ENCODE results near the gene ZNF236. TPM values are rescaled to one million over a fixed set of nuclear protein-coding genes. Genes with fewer than 3 reads are reported as not detected.

ZNF236 gene
- total RNA-seq, 2 experiments from 2014 or later = 6.6 to 16.1 TPM

GRCh38 chr18:77005651-77006195 is 183.4 kb downstream of the ZNF236 start:
- Histone ChIP-seq H2AFZ (ENCODE audit: low read length) (no peak overlapping the region), H3K9me2 (ENCODE audit: insufficient read depth, low read length) (no peaks in the 10 kb centered on the region), H3K27ac (ENCODE audit: low read depth, low read length, poor library complexity, severe bottlenecking) (no peak overlapping the region), H4K20me1 (ENCODE audit: insufficient read depth, low read length) (no peaks in the 10 kb centered on the region), H3K4me1 (ENCODE audit: insufficient read depth, low read length, poor library complexity, severe bottlenecking) (peaks cover 1% of the 10 kb centered on the region), H3K9me3 (ENCODE audit: low read length) (no peaks in the 10 kb centered on the region), H3K4me2 (ENCODE audit: low read length) (no peak overlapping the region), H3K79me2 (ENCODE audit: insufficient read depth, low read depth, low read length) (no peaks in the 10 kb centered on the region), H3K36me3 (ENCODE audit: insufficient read depth, low read length) (no peaks in the 10 kb centered on the region), H3K4me3 (ENCODE audit: low read depth, low read length, poor library complexity, severe bottlenecking) (no peak overlapping the region)
- POLR2A ChIA-PET = no interaction called here
- intact Hi-C loops (cut with micrococcal nuclease; ENCODE audit: unreplicated experiment) = no loop called here
- no TSS peak for BruUV-seq (replicated peaks)
- no peak for TF ChIP-seq EZH2phosphoT487 (IDR thresholded peaks at IDR 0.05; ENCODE audit: borderline replicate concordance, low read depth, low read length)
- TF ChIP-seq, protein P1, sequence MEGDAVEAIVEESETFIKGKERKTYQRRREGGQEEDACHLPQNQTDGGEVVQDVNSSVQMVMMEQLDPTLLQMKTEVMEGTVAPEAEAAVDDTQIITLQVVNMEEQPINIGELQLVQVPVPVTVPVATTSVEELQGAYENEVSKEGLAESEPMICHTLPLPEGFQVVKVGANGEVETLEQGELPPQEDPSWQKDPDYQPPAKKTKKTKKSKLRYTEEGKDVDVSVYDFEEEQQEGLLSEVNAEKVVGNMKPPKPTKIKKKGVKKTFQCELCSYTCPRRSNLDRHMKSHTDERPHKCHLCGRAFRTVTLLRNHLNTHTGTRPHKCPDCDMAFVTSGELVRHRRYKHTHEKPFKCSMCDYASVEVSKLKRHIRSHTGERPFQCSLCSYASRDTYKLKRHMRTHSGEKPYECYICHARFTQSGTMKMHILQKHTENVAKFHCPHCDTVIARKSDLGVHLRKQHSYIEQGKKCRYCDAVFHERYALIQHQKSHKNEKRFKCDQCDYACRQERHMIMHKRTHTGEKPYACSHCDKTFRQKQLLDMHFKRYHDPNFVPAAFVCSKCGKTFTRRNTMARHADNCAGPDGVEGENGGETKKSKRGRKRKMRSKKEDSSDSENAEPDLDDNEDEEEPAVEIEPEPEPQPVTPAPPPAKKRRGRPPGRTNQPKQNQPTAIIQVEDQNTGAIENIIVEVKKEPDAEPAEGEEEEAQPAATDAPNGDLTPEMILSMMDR (conservative IDR thresholded peaks at IDR 0.05; ENCODE audit: low read length) = no peak
- no peak for DNase-seq (ENCODE audit: low spot score)
- CTCF ChIA-PET (ENCODE audit: unreplicated experiment) = no interaction called here

DNA sequence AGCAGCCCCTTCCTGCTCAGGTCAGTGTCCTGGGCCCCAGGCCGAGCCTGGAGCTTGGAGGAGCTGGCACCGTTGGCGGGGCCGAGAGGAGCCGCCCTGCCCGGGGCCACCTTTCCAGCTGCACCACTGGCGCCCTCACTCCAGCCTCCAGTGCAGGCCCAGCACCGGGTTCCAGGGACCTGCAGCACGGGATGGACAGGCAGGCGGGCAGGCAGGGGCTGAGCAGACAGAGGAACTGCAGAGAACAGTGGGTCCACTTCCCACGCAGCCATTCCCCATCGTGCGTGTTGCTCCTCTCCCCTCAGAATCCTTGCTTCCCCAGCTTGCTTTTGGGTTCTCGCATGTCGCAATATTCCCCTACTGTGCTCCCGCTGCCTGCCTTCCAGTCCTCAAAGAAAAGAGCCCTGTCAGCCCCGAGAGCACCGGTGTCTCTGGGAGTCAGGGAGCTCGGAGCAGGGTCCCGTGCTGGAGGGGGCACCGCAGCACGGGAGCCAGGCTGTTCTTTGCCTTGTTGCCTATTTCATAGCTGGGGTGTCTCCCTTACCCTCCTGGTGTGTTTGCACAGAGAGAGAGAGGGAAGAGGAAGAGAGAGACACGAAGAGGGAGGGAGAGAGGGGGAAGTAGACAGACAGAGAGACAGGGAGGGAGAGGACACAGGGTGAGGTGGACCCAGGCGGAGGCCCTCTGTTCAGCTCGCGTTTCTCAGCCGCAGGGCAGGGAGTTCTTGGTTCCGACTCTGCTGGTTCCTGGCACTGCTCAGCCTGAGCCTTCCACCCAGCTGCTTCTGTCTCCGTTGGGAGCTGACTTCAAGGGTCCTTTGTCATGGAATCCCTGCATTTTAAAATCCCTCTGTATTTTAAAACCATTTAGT is 184.2 kb downstream of the ZNF236 start:
- H3K9me3 ChIP-seq (ENCODE audit: low read length) = no peaks in the 10 kb centered on the region
- no peaks in the 10 kb centered on the region for H3K4me1 ChIP-seq (ENCODE audit: insufficient read depth, low read length, poor library complexity, severe bottlenecking)
- H3K79me2 ChIP-seq (ENCODE audit: insufficient read depth, low read depth, low read length) = no peaks in the 10 kb centered on the region
- H3K27ac ChIP-seq (ENCODE audit: low read depth, low read length, poor library complexity, severe bottlenecking) = no peak overlapping the region
- TF ChIP-seq, protein P1 (conservative IDR thresholded peaks at IDR 0.05; ENCODE audit: low read length) = no peak
- no peak for TF ChIP-seq EZH2phosphoT487 (IDR thresholded peaks at IDR 0.05; ENCODE audit: borderline replicate concordance, low read depth, low read length)
- H3K4me3 ChIP-seq (ENCODE audit: low read depth, low read length, poor library complexity, severe bottlenecking) = no peak overlapping the region
- H2AFZ ChIP-seq (ENCODE audit: low read length) = no peak overlapping the region
- H3K4me2 ChIP-seq (ENCODE audit: low read length) = no peak overlapping the region
- no peak for DNase-seq (ENCODE audit: low spot score)
- intact Hi-C loops (cut with micrococcal nuclease; ENCODE audit: unreplicated experiment) = no loop called here
- BruUV-seq (replicated peaks) = no TSS peak
- ChIA-PET CTCF (ENCODE audit: unreplicated experiment) (no interaction called here), POLR2A (no interaction called here)
- no peaks in the 10 kb centered on the region for H3K9me2 ChIP-seq (ENCODE audit: insufficient read depth, low read length)
- no peaks in the 10 kb centered on the region for H3K36me3 ChIP-seq (ENCODE audit: insufficient read depth, low read length)
- H4K20me1 ChIP-seq (ENCODE audit: insufficient read depth, low read length) = no peaks in the 10 kb centered on the region

DNA sequence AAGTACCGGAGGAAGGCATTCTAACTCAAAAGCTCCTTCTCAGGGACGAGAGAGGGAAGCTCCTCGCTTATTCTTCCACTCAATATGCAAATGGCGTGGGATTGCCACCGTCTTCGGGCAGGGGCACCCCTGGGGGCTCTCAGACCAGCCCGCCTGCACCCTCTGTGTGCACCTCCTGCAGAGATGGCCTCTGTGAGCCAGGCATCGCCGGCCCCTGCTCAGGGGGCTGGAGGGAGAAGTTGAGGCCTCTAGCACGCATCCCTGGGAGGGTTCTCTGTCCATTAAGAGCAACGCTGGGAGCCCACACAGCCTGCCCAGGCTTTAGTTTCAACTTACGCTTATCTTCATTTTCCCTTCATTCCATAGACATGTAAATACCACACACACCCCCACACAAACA is 184.9 kb downstream of the ZNF236 start:
- ChIA-PET POLR2A (no interaction called here), CTCF (ENCODE audit: unreplicated experiment) (no interaction called here)
- no peak for DNase-seq (ENCODE audit: low spot score)
- H3K9me3 ChIP-seq (ENCODE audit: low read length) = no peaks in the 10 kb centered on the region
- no peaks in the 10 kb centered on the region for H3K79me2 ChIP-seq (ENCODE audit: insufficient read depth, low read depth, low read length)
- no peak overlapping the region for H3K27ac ChIP-seq (ENCODE audit: low read depth, low read length, poor library complexity, severe bottlenecking)
- no peaks in the 10 kb centered on the region for H3K9me2 ChIP-seq (ENCODE audit: insufficient read depth, low read length)
- TF ChIP-seq, protein P1 (conservative IDR thresholded peaks at IDR 0.05; ENCODE audit: low read length) = no peak
- TF ChIP-seq EZH2phosphoT487 (IDR thresholded peaks at IDR 0.05; ENCODE audit: borderline replicate concordance, low read depth, low read length) = no peak
- no peak overlapping the region for H3K4me2 ChIP-seq (ENCODE audit: low read length)
- H3K4me3 ChIP-seq (ENCODE audit: low read depth, low read length, poor library complexity, severe bottlenecking) = no peak overlapping the region
- no peaks in the 10 kb centered on the region for H3K36me3 ChIP-seq (ENCODE audit: insufficient read depth, low read length)
- intact Hi-C loops (cut with micrococcal nuclease; ENCODE audit: unreplicated experiment) = no loop called here
- H4K20me1 ChIP-seq (ENCODE audit: insufficient read depth, low read length) = no peaks in the 10 kb centered on the region
- no peaks in the 10 kb centered on the region for H3K4me1 ChIP-seq (ENCODE audit: insufficient read depth, low read length, poor library complexity, severe bottlenecking)
- no TSS peak for BruUV-seq (replicated peaks)
- no peak overlapping the region for H2AFZ ChIP-seq (ENCODE audit: low read length)
